SU-DHL-6 (cell line): ENCODE data around the gene CHD5.

Experiments
- H2AFZ ChIP-seq: fragments of 200-600 bp; sonication (generic); 2 replicates; pipeline ENCODE4 v1.6.1; 2014; ENCODE audit warnings: low read depth, mild to moderate bottlenecking, moderate library complexity, mixed read lengths, antibody characterized with exemption, low read length; ENCODE audit not compliant: severe bottlenecking
- H3F3A ChIP-seq: fragments of 200-600 bp; shearing (Covaris generic); 2 replicates; pipeline ENCODE4 v1.6.0; 2016; ENCODE audit warnings: antibody characterized with exemption, mild to moderate bottlenecking; ENCODE audit not compliant: insufficient read depth
- H3K27ac ChIP-seq: fragments of 200-600 bp; sonication (generic); 2 replicates; pipeline ENCODE4 v1.5.1; 2016; ENCODE audit warnings: low read depth, mild to moderate bottlenecking, low read length, moderate library complexity, mixed read lengths
- H3K27me3 ChIP-seq: fragments of 200-600 bp; sonication (generic), shearing (Covaris generic); 2 replicates; pipeline ENCODE4 v1.6.0; 2014; ENCODE audit warnings: mild to moderate bottlenecking, low read length
- H3K36me3 ChIP-seq: fragments of 200-600 bp; sonication (generic); 2 replicates; pipeline ENCODE4 v1.6.1; 2014; ENCODE audit warnings: mild to moderate bottlenecking, low read length, mixed read lengths
- H3K4me2 ChIP-seq: fragments of 300-600, 200-600 bp; shearing (Covaris generic), sonication (generic); 2 replicates; pipeline ENCODE4 v1.6.0; 2014; ENCODE audit warnings: low read length, low read depth, mild to moderate bottlenecking; ENCODE audit not compliant: poor library complexity, severe bottlenecking
- H3K4me3 ChIP-seq: fragments of 200-600 bp; sonication (generic); 2 replicates; pipeline ENCODE4 v1.5.1; 2014; ENCODE audit warnings: antibody characterized with exemption, low read length, mild to moderate bottlenecking, mixed read lengths; ENCODE audit not compliant: insufficient read depth, poor library complexity, severe bottlenecking
- H3K79me2 ChIP-seq: fragments of 200-600 bp; sonication (generic); 2 replicates; pipeline ENCODE4 v1.6.1; 2014; ENCODE audit warnings: mild to moderate bottlenecking, low read length, moderate library complexity; ENCODE audit not compliant: insufficient read depth
- H3K9ac ChIP-seq: fragments of 200-600 bp; sonication (generic); 2 replicates; pipeline ENCODE4 v1.7.0; 2014; ENCODE audit warnings: mild to moderate bottlenecking, low read length
- H3K9me2 ChIP-seq: fragments of 200-600 bp; sonication (generic); replicated peaks from 2 replicates; pipeline ENCODE4 v1.6.1; 2014; ENCODE audit warnings: low read length; ENCODE audit not compliant: insufficient read depth
- H3K9me3 ChIP-seq: fragments of 200-600 bp; sonication (generic); 2 replicates; pipeline ENCODE4 v1.6.1; 2014; ENCODE audit warnings: low read length, mixed read lengths; ENCODE audit not compliant: insufficient read depth
- H4K20me1 ChIP-seq: fragments of 200-600 bp; sonication (generic); 2 replicates; pipeline ENCODE4 v1.6.1; 2014; ENCODE audit warnings: low read depth, mild to moderate bottlenecking, antibody characterized with exemption, low read length, moderate library complexity, mixed read lengths
- EZH2phosphoT487 ChIP-seq: fragments of 200-600 bp; sonication (generic), shearing (Covaris generic); conservative IDR thresholded peaks from 2 replicates; pipeline ENCODE4 v1.6.1; 2018; ENCODE audit warnings: mild to moderate bottlenecking, antibody characterized with exemption, low read length, moderate library complexity, mixed read lengths
- TF ChIP-seq, protein P1 (sequence below): fragments of 200-600 bp; sonication (generic); IDR thresholded peaks from one replicate; pipeline ENCODE4 v1.5.1; 2017; ENCODE audit warnings: antibody characterized with exemption, mild to moderate bottlenecking, low read length, moderate library complexity; ENCODE audit not compliant: insufficient read depth, poor library complexity, severe bottlenecking

Gene CHD5

GRCh38 chr1:6172549-6172948 lies 7.6 kb downstream of the CHD5 start:
- H2AFZ ChIP-seq, result no peak overlapping the region
- H3K9me2 ChIP-seq, result no peaks in the 10 kb centered on the region
- H3K36me3 ChIP-seq, result no peaks in the 10 kb centered on the region
- no peak overlapping the region for H3K27ac ChIP-seq
- no peaks in the 10 kb centered on the region for H3K27me3 ChIP-seq
- no peaks in the 10 kb centered on the region for H3K79me2 ChIP-seq
- H3F3A ChIP-seq, result no peaks in the 10 kb centered on the region
- TF ChIP-seq EZH2phosphoT487, result no peak
- TF ChIP-seq, protein P1, sequence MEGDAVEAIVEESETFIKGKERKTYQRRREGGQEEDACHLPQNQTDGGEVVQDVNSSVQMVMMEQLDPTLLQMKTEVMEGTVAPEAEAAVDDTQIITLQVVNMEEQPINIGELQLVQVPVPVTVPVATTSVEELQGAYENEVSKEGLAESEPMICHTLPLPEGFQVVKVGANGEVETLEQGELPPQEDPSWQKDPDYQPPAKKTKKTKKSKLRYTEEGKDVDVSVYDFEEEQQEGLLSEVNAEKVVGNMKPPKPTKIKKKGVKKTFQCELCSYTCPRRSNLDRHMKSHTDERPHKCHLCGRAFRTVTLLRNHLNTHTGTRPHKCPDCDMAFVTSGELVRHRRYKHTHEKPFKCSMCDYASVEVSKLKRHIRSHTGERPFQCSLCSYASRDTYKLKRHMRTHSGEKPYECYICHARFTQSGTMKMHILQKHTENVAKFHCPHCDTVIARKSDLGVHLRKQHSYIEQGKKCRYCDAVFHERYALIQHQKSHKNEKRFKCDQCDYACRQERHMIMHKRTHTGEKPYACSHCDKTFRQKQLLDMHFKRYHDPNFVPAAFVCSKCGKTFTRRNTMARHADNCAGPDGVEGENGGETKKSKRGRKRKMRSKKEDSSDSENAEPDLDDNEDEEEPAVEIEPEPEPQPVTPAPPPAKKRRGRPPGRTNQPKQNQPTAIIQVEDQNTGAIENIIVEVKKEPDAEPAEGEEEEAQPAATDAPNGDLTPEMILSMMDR, result no peak
- H4K20me1 ChIP-seq, result no peaks in the 10 kb centered on the region
- no peak overlapping the region for H3K4me2 ChIP-seq
- H3K9me3 ChIP-seq, result no peaks in the 10 kb centered on the region
- H3K9ac ChIP-seq, result no peak overlapping the region
- no peak overlapping the region for H3K4me3 ChIP-seq

GRCh38 chr1:6171548-6172124 lies 8.5 kb downstream of the CHD5 start:
- no peak overlapping the region for H3K4me2 ChIP-seq

DNA sequence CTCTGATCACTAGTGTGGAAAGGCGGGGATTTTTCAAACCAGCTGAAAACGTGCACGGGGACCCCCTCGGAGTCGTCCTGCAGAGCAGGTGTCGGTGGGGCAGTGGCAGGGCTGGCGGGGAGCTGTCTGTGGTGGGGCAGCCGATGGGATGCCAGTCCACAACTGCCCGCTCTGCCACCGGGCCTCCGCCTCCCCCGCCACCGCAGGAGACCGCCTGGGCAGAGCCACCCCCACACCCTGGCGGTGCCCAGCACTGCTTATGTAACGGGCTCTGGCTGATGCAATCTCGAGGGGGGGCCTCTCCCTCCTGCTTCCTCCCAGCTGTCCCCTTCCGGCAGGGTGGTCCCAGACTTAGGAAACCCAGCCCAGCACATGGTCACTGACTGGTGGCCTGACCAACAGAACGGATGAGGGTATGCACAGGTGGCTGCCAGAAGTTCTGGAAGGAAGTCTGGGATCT lies 9.3 kb downstream of the CHD5 start:
- Histone ChIP-seq H3K9me3 (no peaks in the 10 kb centered on the region), H3K27me3 (no peaks in the 10 kb centered on the region), H3F3A (no peaks in the 10 kb centered on the region), H3K4me2 (no peak overlapping the region), H3K9ac (no peak overlapping the region), H3K27ac (no peak overlapping the region), H3K79me2 (no peaks in the 10 kb centered on the region), H4K20me1 (no peaks in the 10 kb centered on the region), H3K9me2 (no peaks in the 10 kb centered on the region), H3K36me3 (no peaks in the 10 kb centered on the region), H2AFZ (no peak overlapping the region), H3K4me3 (no peak overlapping the region)
- TF ChIP-seq, protein P1, result no peak
- TF ChIP-seq EZH2phosphoT487, result no peak

More at GRCh38 chr1:6171548-6172124, 8.5 kb downstream of the CHD5 start:
- Histone ChIP-seq H3K79me2 (no peaks in the 10 kb centered on the region), H3K36me3 (no peaks in the 10 kb centered on the region), H3K4me3 (no peak overlapping the region), H3K9me2 (no peaks in the 10 kb centered on the region), H3K9ac (no peak overlapping the region), H3K27ac (no peak overlapping the region), H3F3A (no peaks in the 10 kb centered on the region), H2AFZ (no peak overlapping the region), H4K20me1 (no peaks in the 10 kb centered on the region), H3K27me3 (no peaks in the 10 kb centered on the region), H3K9me3 (no peaks in the 10 kb centered on the region)
- TF ChIP-seq, protein P1, result no peak
- no peak for TF ChIP-seq EZH2phosphoT487
